ENCODE measurements around the gene SHROOM3.

Gene SHROOM3

GRCh38 chr4:76799140-76799539 lies 364.1 kb downstream of the SHROOM3 start:
- no peak for DNase-seq

- DNase-seq, result no peak
Measured at GRCh38 chr4:76799718-76800117, 364.7 kb downstream of the SHROOM3 start.

GRCh38 chr4:76800902-76801301 lies 365.9 kb downstream of the SHROOM3 start:
- no peak for DNase-seq

GRCh38 chr4:76801621-76802235 lies 366.7 kb downstream of the SHROOM3 start:
- no peak for DNase-seq

GRCh38 chr4:76802236-76803021 lies 367.4 kb downstream of the SHROOM3 start:
- no peak for DNase-seq

- no peak for DNase-seq
Measured at GRCh38 chr4:76803522-76803921, 368.5 kb downstream of the SHROOM3 start.

- no peak for DNase-seq
Measured at GRCh38 chr4:76804096-76804495, 369.1 kb downstream of the SHROOM3 start.

- no peak for DNase-seq
Measured at GRCh38 chr4:76806346-76806745, 371.3 kb downstream of the SHROOM3 start.

GRCh38 chr4:76806757-76807156 lies 371.7 kb downstream of the SHROOM3 start:
- DNase-seq, result no peak

GRCh38 chr4:76809594-76810305 lies 374.7 kb downstream of the SHROOM3 start:
- DNase-seq, result no peak

GRCh38 chr4:76811604-76812412 lies 376.8 kb downstream of the SHROOM3 start:
- DNase-seq, result no peak

- DNase-seq, result no peak
Measured at GRCh38 chr4:76813070-76813469, 378.0 kb downstream of the SHROOM3 start.

GRCh38 chr4:76821641-76822040 lies 386.6 kb downstream of the SHROOM3 start:
- DNase-seq, result no peak

GRCh38 chr4:76822303-76822702 lies 387.3 kb downstream of the SHROOM3 start:
- DNase-seq, result no peak

GRCh38 chr4:76823495-76823894 lies 388.5 kb downstream of the SHROOM3 start:
- no peak for DNase-seq

- DNase-seq, result no peak
Measured at GRCh38 chr4:76830612-76830963, 395.6 kb downstream of the SHROOM3 start.

GRCh38 chr4:76830964-76831703 lies 396.1 kb downstream of the SHROOM3 start:
- DNase-seq, result no peak

- no peak for DNase-seq
Measured at GRCh38 chr4:76831711-76832373, 396.8 kb downstream of the SHROOM3 start.
